Neutrophil (primary cell): Measurements from ENCODE around the gene GLP1R.

Experiments used
- H3K27ac ChIP-seq: fragments of 200-600 bp; sonication (generic); 2 replicates; pipeline ENCODE4 v1.5.1; 2016; ENCODE audit warnings: mild to moderate bottlenecking, moderate library complexity
- H3K27me3 ChIP-seq: fragments of 200-600 bp; sonication (generic); 2 replicates; pipeline ENCODE4 v1.6.0; 2016; ENCODE audit warnings: mild to moderate bottlenecking
- H3K36me3 ChIP-seq: fragments of 200-600 bp; sonication (generic); 2 replicates; pipeline ENCODE4 v1.5.1; 2017
- H3K4me1 ChIP-seq, 2 experiments: fragments of 200-600 bp in 1 of 2; sonication (generic) in 1 of 2; 1 replicate in 1 of 2; 2 replicates in 1 of 2; pipeline versions ENCODE4 v1.5.1 to v1.6.1; 2013 to 2016; ENCODE audit warnings: low read depth in 1 of 2, low read length in 1 of 2, mild to moderate bottlenecking in 1 of 2, moderate library complexity in 1 of 2; ENCODE audit not compliant: control insufficient read depth in 1 of 2, insufficient read depth in 1 of 2
- H3K4me3 ChIP-seq, 2 experiments: fragments of 200-600 bp in 1 of 2; sonication (generic) in 1 of 2; 1 replicate in 1 of 2; 2 replicates in 1 of 2; pipeline ENCODE4 v1.5.1; 2013 to 2016; ENCODE audit warnings: low read depth in 1 of 2, low read length in 1 of 2, mild to moderate bottlenecking in 1 of 2, moderate library complexity in 1 of 2
- H3K9me3 ChIP-seq: fragments of 200-600 bp; sonication (generic); 2 replicates; pipeline ENCODE4 v1.5.1; 2016
- TF ChIP-seq, protein P1 (sequence below): fragments of 200-600 bp; sonication (generic); IDR thresholded peaks from 2 replicates; pipeline ENCODE4 v1.5.1; 2016; ENCODE audit warnings: antibody characterized with exemption

GLP1R gene

DNA sequence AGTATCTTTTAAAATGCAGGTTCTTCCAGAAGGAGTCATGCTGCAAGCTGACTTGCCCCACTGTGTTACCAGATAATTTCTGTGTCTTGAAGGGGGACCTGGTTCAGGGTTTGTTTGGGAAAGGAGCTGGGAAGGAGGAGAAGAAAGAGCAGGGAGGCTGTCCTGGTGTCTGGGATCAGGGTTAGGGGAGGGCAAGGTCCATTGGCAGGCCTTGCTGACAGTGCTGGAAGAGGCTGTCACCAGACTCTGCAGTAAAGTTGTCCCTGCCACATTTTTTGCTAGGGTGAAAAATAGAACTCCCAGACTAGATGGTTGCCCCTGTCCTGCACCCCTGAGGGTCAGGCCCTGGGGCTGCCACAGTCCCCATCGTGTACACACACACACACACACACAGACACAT lies 14.9 kb downstream of the GLP1R start:
- no peak overlapping the region for H3K27ac ChIP-seq
- no peak overlapping the region for H3K4me3 ChIP-seq
- no peaks in the 10 kb centered on the region for H3K36me3 ChIP-seq
- no peaks in the 10 kb centered on the region for H3K9me3 ChIP-seq
- H3K4me1 ChIP-seq = no peaks in the 10 kb centered on the region
- H3K27me3 ChIP-seq = peaks cover 32% of the 10 kb centered on the region
- TF ChIP-seq, protein P1, sequence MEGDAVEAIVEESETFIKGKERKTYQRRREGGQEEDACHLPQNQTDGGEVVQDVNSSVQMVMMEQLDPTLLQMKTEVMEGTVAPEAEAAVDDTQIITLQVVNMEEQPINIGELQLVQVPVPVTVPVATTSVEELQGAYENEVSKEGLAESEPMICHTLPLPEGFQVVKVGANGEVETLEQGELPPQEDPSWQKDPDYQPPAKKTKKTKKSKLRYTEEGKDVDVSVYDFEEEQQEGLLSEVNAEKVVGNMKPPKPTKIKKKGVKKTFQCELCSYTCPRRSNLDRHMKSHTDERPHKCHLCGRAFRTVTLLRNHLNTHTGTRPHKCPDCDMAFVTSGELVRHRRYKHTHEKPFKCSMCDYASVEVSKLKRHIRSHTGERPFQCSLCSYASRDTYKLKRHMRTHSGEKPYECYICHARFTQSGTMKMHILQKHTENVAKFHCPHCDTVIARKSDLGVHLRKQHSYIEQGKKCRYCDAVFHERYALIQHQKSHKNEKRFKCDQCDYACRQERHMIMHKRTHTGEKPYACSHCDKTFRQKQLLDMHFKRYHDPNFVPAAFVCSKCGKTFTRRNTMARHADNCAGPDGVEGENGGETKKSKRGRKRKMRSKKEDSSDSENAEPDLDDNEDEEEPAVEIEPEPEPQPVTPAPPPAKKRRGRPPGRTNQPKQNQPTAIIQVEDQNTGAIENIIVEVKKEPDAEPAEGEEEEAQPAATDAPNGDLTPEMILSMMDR = no peak

DNA sequence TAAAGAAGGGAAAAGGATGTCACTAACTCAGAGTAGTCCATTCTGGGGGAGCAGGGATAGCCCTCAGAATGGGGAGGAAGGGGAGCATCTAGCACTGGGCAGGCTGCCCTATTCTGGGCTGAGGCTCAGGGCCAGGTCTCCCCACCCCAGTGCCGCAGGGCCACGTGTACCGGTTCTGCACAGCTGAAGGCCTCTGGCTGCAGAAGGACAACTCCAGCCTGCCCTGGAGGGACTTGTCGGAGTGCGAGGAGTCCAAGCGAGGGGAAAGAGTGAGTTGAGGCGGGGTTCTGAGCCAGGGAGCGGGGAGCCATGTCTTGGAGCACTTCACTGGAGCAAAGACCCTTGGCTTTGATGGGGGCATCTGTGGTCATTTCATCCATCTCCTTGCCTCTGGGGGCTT lies 17.0 kb downstream of the GLP1R start:
- no peak overlapping the region for H3K27ac ChIP-seq
- no peaks in the 10 kb centered on the region for H3K9me3 ChIP-seq
- no peaks in the 10 kb centered on the region for H3K36me3 ChIP-seq
- TF ChIP-seq, protein P1 = no peak
- peaks cover 34% of the 10 kb centered on the region for H3K27me3 ChIP-seq
- H3K4me3 ChIP-seq = no peak overlapping the region
- no peaks in the 10 kb centered on the region for H3K4me1 ChIP-seq

DNA sequence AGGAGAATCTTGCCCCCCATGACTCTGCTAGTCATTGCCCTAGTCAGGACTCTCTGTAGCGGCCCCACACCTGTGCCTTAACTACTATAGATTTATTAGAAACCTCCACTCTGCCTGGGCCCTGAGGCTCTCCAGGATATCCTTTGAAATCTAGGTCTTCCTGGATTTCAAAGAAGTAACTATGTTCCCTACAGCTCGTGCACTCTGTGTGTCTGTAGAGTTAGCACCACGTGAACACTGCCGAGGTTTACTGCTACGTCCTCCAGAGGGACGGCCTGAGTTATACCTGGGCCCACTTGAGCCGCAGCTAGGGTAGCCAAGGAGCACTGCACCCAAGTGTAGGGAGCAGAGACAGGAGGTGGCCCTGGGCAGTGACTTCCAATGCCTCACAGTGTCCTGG lies 19.8 kb downstream of the GLP1R start:
- H3K36me3 ChIP-seq = no peaks in the 10 kb centered on the region
- peaks cover 27% of the 10 kb centered on the region for H3K27me3 ChIP-seq
- no peaks in the 10 kb centered on the region for H3K4me1 ChIP-seq
- H3K4me3 ChIP-seq = no peak overlapping the region
- TF ChIP-seq, protein P1 = no peak
- no peak overlapping the region for H3K27ac ChIP-seq
- H3K9me3 ChIP-seq = no peaks in the 10 kb centered on the region

DNA sequence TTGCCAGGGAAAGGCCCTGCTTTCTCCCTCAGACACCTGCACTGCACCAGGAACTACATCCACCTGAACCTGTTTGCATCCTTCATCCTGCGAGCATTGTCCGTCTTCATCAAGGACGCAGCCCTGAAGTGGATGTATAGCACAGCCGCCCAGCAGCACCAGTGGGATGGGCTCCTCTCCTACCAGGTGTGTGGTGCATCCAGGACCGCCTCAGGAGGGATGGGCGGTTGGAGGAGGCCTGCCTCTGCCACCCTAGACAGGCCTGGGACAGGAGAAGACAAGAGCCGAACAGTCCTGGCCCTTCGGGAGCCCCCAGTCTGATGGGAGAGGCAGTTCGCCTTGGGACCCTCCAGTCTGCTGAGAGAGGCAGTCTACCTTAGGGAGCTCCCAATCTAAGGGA lies 24.2 kb downstream of the GLP1R start:
- no peak overlapping the region for H3K4me3 ChIP-seq
- H3K27ac ChIP-seq = no peak overlapping the region
- TF ChIP-seq, protein P1 = no peak
- no peaks in the 10 kb centered on the region for H3K4me1 ChIP-seq
- H3K27me3 ChIP-seq = peaks cover 22% of the 10 kb centered on the region
- H3K9me3 ChIP-seq = no peaks in the 10 kb centered on the region
- no peaks in the 10 kb centered on the region for H3K36me3 ChIP-seq

DNA sequence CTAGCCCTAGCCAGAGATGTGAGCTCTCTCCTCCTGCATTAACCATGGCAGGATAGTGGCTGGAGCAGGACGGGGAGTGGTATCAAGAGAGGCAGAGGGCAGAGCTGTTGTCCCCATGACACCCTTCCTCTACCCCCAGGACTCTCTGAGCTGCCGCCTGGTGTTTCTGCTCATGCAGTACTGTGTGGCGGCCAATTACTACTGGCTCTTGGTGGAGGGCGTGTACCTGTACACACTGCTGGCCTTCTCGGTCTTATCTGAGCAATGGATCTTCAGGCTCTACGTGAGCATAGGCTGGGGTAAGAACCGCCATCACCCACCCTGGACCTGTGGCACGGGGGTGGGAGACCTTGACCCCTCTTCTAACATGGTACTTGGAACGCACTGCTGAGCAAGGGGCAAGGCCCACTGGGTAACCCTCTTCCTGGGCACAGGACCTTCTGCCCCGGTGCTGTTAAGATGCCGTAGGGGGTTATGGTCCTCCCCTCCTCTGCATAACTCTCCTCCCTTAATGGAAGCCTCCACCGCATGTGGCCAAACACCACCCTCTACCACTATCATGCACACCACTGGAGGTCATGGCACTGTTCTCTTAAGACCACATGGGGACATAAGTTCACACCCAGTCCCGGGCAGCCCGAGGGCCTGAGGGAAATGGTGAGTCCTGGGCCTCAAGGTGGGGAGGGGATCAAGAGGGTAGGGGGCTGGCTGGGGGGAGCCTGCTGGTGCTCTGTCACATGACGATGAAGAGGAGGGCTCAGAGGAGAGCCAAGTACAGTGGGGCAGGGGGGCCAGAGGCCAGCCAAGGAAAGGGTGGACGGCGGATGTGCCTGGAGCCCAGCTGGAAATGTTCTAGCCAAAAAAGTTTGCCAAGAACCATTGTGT lies 25.1 kb downstream of the GLP1R start:
- Histone ChIP-seq H3K4me3 (no peak overlapping the region), H3K36me3 (no peaks in the 10 kb centered on the region), H3K4me1 (no peaks in the 10 kb centered on the region), H3K27me3 (peaks cover 22% of the 10 kb centered on the region), H3K9me3 (no peaks in the 10 kb centered on the region), H3K27ac (no peak overlapping the region)
- TF ChIP-seq, protein P1 = no peak
